A549 (cell line): ENCODE data around the gene ZWILCH. TPM values are rescaled to one million over a fixed set of nuclear protein-coding genes. Genes with fewer than 3 reads are reported as not detected.
"Not testable (repeated sequence)": the region's sequence is repeated elsewhere in the genome, so short reads cannot be mapped to it uniquely, and the experiment has no call there.

Source experiments
- ATAC-seq, 2 experiments: fragments of 200-7000 bp in 1 of 2; fragments of >200 bp in 1 of 2; cut with Nextera tagmentation in 1 of 2; cut with Tn5 transposase in 1 of 2; 3 replicates each; pipeline versions ENCODE4 v1.8.0 to v1.9.1; 2018 to 2020; ENCODE audit warnings: mild to moderate bottlenecking in 1 of 2, moderate library complexity in 1 of 2
- CTCF ChIA-PET: fragments of 300-600 bp; sonication (Branson Sonifier 250); formaldehyde crosslinking; extraction: SDS; loops from one replicate; lab custom pipeline; 2021; ENCODE audit warnings: antibody characterized with exemption, inconsistent platforms; lab: Yijun Ruan, JAX
- POLR2A ChIA-PET: fragments of 350-600 bp; formaldehyde crosslinking; extraction: SDS; loops from one replicate; lab custom pipeline; 2021; ENCODE audit warnings: antibody characterized with exemption, inconsistent platforms; lab: Yijun Ruan, JAX
- DNase-seq, 2 experiments: peaks; one replicate each; pipeline versions ENCODE4 v3.0.0 to v3.0.0-alpha.2; 2011 to 2016; ENCODE audit warnings: low read depth in 1 of 2, low spot score in 1 of 2
- FAIRE-seq: peaks from 2 replicates; lab custom pipeline; 2011; peaks lifted over from hg19 to GRCh38; lab: Jason Lieb, UNC
- H3K27ac ChIP-seq, 2 experiments: fragments of >200 bp; sonication (Bioruptor Twin); formaldehyde crosslinking; 3 replicates each; pipeline ENCODE4 v1.5.1; 2016 to 2017
- H3K4me1 ChIP-seq: fragments of >200 bp; sonication (Bioruptor Twin); formaldehyde crosslinking; 3 replicates; pipeline ENCODE4 v1.6.1; 2016
- H3K4me2 ChIP-seq: fragments of >200 bp; sonication (Bioruptor Twin); formaldehyde crosslinking; 3 replicates; pipeline ENCODE4 v1.6.1; 2016
- H3K4me3 ChIP-seq: fragments of >200 bp; sonication (Bioruptor Twin); formaldehyde crosslinking; 3 replicates; pipeline ENCODE4 v1.5.1; 2016
- H3K9me3 ChIP-seq: fragments of >200 bp; sonication (Bioruptor Twin); formaldehyde crosslinking; 3 replicates; pipeline ENCODE4 v1.6.1; 2016
- ATOH8 ChIP-seq: fragments of 250-450 bp; sonication (Bioruptor Pico); IDR thresholded peaks from 2 replicates; pipeline ENCODE4 v1.5.0; 2020; ENCODE audit warnings: low read depth, mild to moderate bottlenecking, moderate library complexity
- HOXA7 ChIP-seq: fragments of 250-450 bp; sonication (Bioruptor Pico); IDR thresholded peaks from 2 replicates; pipeline ENCODE4 v1.5.0; 2020; ENCODE audit warnings: mild to moderate bottlenecking, moderate library complexity
- HOXB5 ChIP-seq: fragments of 250-450 bp; sonication (Bioruptor Pico); IDR thresholded peaks from 2 replicates; pipeline ENCODE4 v1.5.0; 2020; ENCODE audit warnings: mild to moderate bottlenecking, moderate library complexity
- MAFK ChIP-seq: fragments of 450-650 bp; IDR thresholded peaks from 2 replicates; pipeline ENCODE4 v1.6.1; 2014; ENCODE audit not compliant: partially characterized antibody
- NFE2L2 ChIP-seq: fragments of 150-350 bp; conservative IDR thresholded peaks from 2 replicates; pipeline ENCODE4 v1.6.1; 2014; ENCODE audit warnings: low read length
- PHF8 ChIP-seq: fragments of 200-600 bp; sonication (generic); IDR thresholded peaks from 2 replicates; pipeline ENCODE4 v1.6.1; 2016; ENCODE audit warnings: low read depth, mild to moderate bottlenecking, antibody characterized with exemption, moderate library complexity, borderline replicate concordance
- POLR2AphosphoS2 ChIP-seq: conservative IDR thresholded peaks from 2 replicates; pipeline ENCODE4 v1.6.1; 2012; ENCODE audit warnings: low read length, improper control_type of control experiment, inconsistent platforms
- RAD21 ChIP-seq, 2 experiments: fragments of >200 bp in 1 of 2; sonication (Bioruptor Twin) in 1 of 2; formaldehyde crosslinking in 1 of 2; IDR thresholded peaks in 1 of 2; conservative IDR thresholded peaks in 1 of 2; 2 replicates in 1 of 2; 3 replicates in 1 of 2; pipeline ENCODE4 v1.6.1; 2012 to 2018; ENCODE audit warnings: inconsistent platforms in 1 of 2
- REST ChIP-seq: fragments of 200-600 bp; sonication (generic); IDR thresholded peaks from 2 replicates; pipeline ENCODE4 v1.6.1; 2016; ENCODE audit warnings: antibody characterized with exemption, mild to moderate bottlenecking, moderate library complexity
- TFCP2L1 ChIP-seq: fragments of 250-450 bp; sonication (Bioruptor Pico); IDR thresholded peaks from 2 replicates; pipeline ENCODE4 v1.5.0; 2021; ENCODE audit warnings: mild to moderate bottlenecking
- TP53 ChIP-seq: fragments of 250-450 bp; sonication (Bioruptor Pico); IDR thresholded peaks from 2 replicates; pipeline ENCODE4 v1.5.0; 2021; ENCODE audit warnings: mild to moderate bottlenecking, moderate library complexity
- WGBS: methylation state at CpG from one replicate; pipeline ENCODE4 v1.1.6; 2017; ENCODE audit errors: missing lambda C conversion rate; 5-methylcytosine and 5-hydroxymethylcytosine counted together
- polyA plus RNA-seq, 4 experiments: library from polyadenylated mRNA; depleted of rRNA in 3 of 4; stranded (reverse); fragments of >200 nt; fragmentation: RNase III in 1 of 4; extraction: RNeasy Plus Mini Kit Qiagen cat#74134 plus additional on column Dnase treatment in 1 of 4; gene quantifications; 2 replicates in 3 of 4; 3 replicates in 1 of 4; pipeline ENCODE4 v1.2.3, GENCODE V29; 2011 to 2017
- TF ChIP-seq, protein P1 (sequence below): fragments of >200 bp; sonication (Bioruptor Twin); formaldehyde crosslinking; IDR thresholded peaks from 3 replicates; pipeline ENCODE4 v1.5.1; 2016
- TF ChIP-seq, protein P2 (sequence below): IDR thresholded peaks from 2 replicates; pipeline ENCODE4 v1.6.1; 2012

The ZWILCH gene
- polyA plus RNA-seq, 2 of the 4 experiments (the other 2 are of a cell fraction): 49.4 to 70.9 TPM

GRCh38 chr15:66497502-66498455, 7.3 kb upstream of the ZWILCH start, which contains the start of gene SNAPC5 (continued):
- TF ChIP-seq REST: peak; percentile 38; the same call in 1 of the 2 replicates
- TF ChIP-seq, all 56 proteins: peak for 32

GRCh38 chr15:66498501-66499386, 6.4 kb upstream of the ZWILCH start:
- ATAC-seq: no peak
- peak overlapping the region in 1 of 2 experiments; percentile 31; a peak in 2 of 6 replicates for H3K27ac ChIP-seq
- peaks cover 56% of the 10 kb centered on the region for H3K4me1 ChIP-seq
- 63% methylated on average over 3 of the region's 3 CpGs for WGBS
- no peak for FAIRE-seq
- ChIA-PET CTCF (interaction anchor here (0.6 to 4.7 kb wide), 53 partner anchors 8 to 1666 kb away, joined by 3 to 75 read pairs (median 5); partner anchors contain the start of genes DIS3L, LCTL, MAP2K1 and RPL4), POLR2A (interaction anchor here (0.9 to 3.3 kb wide), 4 partner anchors 9 to 142 kb away, joined by 3 to 25 read pairs (median 4); partner anchors contain the start of genes MAP2K1 and TIPIN)
- no peaks in the 10 kb centered on the region for H3K9me3 ChIP-seq
- no peak overlapping the region for H3K4me3 ChIP-seq
- peak in 1 of 2 experiments; percentile 53 for DNase-seq
- peak overlapping the region; percentile 97; the same call in 2 of the 3 replicates for H3K4me2 ChIP-seq
- TF ChIP-seq NFE2L2 (peak; percentile 73), HOXA7 (CRISPR knock-in tag) (peak; percentile 90), MAFK (peak; percentile 5), POLR2AphosphoS2 (peak; percentile 93; the same call in 1 of the 2 replicates), RAD21 (conservative IDR thresholded peaks at IDR 0.05 in 1 of 2, IDR thresholded peaks at IDR 0.05 in 1 of 2) (peak; percentile 26 to 30; a peak in 2 of 5 replicates), HOXB5 (CRISPR knock-in tag) (no peak), PHF8 (no peak), ATOH8 (peak; percentile 55; the same call in 1 of the 2 replicates), TP53 (peak; percentile 49; the same call in 1 of the 2 replicates), TFCP2L1 (peak; percentile 85)
- TF ChIP-seq, protein P1, sequence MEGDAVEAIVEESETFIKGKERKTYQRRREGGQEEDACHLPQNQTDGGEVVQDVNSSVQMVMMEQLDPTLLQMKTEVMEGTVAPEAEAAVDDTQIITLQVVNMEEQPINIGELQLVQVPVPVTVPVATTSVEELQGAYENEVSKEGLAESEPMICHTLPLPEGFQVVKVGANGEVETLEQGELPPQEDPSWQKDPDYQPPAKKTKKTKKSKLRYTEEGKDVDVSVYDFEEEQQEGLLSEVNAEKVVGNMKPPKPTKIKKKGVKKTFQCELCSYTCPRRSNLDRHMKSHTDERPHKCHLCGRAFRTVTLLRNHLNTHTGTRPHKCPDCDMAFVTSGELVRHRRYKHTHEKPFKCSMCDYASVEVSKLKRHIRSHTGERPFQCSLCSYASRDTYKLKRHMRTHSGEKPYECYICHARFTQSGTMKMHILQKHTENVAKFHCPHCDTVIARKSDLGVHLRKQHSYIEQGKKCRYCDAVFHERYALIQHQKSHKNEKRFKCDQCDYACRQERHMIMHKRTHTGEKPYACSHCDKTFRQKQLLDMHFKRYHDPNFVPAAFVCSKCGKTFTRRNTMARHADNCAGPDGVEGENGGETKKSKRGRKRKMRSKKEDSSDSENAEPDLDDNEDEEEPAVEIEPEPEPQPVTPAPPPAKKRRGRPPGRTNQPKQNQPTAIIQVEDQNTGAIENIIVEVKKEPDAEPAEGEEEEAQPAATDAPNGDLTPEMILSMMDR: peak; percentile 55
- TF ChIP-seq, protein P2, sequence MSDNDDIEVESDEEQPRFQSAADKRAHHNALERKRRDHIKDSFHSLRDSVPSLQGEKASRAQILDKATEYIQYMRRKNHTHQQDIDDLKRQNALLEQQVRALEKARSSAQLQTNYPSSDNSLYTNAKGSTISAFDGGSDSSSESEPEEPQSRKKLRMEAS: no peak

DNA sequence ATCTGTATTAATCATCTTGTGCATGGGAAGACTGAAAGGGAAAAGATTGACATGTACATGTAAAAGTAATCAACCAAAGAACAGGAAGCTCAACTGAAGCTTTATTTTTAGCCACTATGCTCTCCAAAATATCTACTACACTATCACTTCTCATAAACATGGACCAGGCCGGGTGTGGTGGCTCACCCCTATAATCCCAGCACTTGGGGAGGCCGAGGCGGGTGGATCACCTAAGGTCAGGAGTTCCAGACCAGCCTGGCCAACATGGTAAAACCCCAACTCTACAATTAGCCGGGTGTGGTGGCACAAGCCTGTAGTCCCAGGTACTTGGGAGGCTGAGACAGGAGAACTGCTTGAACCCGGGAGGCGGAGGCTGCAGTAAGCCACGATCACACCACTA, 4.8 kb upstream of the ZWILCH start:
- ChIA-PET CTCF (interaction anchor here (1.4 to 4.7 kb wide), 3 partner anchors 12 to 114 kb away, joined by 3 to 75 read pairs (median 46); partner anchors contain the start of gene MAP2K1), POLR2A (interaction anchor here (0.5 to 3.3 kb wide), 4 partner anchors 8 to 114 kb away, joined by 3 to 25 read pairs (median 4); partner anchors contain the start of gene MAP2K1)
- not testable (repeated sequence) for H3K4me3 ChIP-seq, ATAC-seq, FAIRE-seq, H3K9me3 ChIP-seq, DNase-seq
- Histone ChIP-seq H3K4me2 (peak overlapping the region; percentile 94; the same call in 1 of the 3 replicates), H3K4me1 (peaks cover 56% of the 10 kb centered on the region), H3K27ac (0 out of 6 replicates have a peak overlapping the region, but pooled peaks of 1 of the 2 experiments have one; percentile 4)
- 80% methylated on average over 7 of the region's 7 CpGs for WGBS
